ENCODE measurements around the gene KAZN. TPM values are rescaled to one million over a fixed set of nuclear protein-coding genes. Genes with fewer than 3 reads are reported as not detected.

KAZN gene
- polyA plus RNA-seq, 1 of the 3 experiments (the other 2 are of a cell fraction), result 6.8 TPM

GRCh38 chr1:15042866-15043265 is 444.4 kb downstream of the KAZN start:
- Histone ChIP-seq H3K4me2 (no peak overlapping the region), H2AFZ (ENCODE audit: low read depth) (no peak overlapping the region), H3K36me3 (replicated peaks in 1 of 2; ENCODE audit: control insufficient read depth in 1 of 2, insufficient read depth in 2 of 2, low read length in 1 of 2) (no peaks in the 10 kb centered on the region), H3K9me2 (no peaks in the 10 kb centered on the region), H3K9ac (no peak overlapping the region), H3K4me3 (ENCODE audit: low read depth in 2 of 2, low read length in 1 of 2) (no peak overlapping the region), H3K79me2 (ENCODE audit: insufficient read depth) (no peaks in the 10 kb centered on the region), H3K27ac (ENCODE audit: low read depth in 2 of 2, low read length in 1 of 2) (no peak overlapping the region), H4K20me1 (ENCODE audit: insufficient read depth) (no peaks in the 10 kb centered on the region; the same call in 1 of the 2 replicates), H3K9me3 (no peaks in the 10 kb centered on the region), H3K27me3 (ENCODE audit: insufficient read depth) (no peaks in the 10 kb centered on the region), H3K4me1 (ENCODE audit: control insufficient read depth in 1 of 2, insufficient read depth in 2 of 2, low read depth in 1 of 2, low read length in 1 of 2) (peaks cover 0 to 3% of the 10 kb centered on the region in 2 experiments; a peak in 1 of 4 replicates), H3F3A (replicated peaks; ENCODE audit: insufficient read depth) (no peaks in the 10 kb centered on the region)
- DNase-seq, result no peak
- 98% methylated on average over 7 of the region's 8 CpGs for WGBS (ENCODE audit: low lambda C conversion rate)
- CTCF ChIA-PET, result interaction anchor here (1.1 to 3.1 kb wide), 2 partner anchors 15 to 929 kb away, joined by 3 to 16 read pairs; no protein-coding TSS in a partner anchor
- POLR2A ChIA-PET, result no interaction called here
- TF ChIP-seq ZBTB33 (IDR thresholded peaks at IDR 0.05; ENCODE audit: borderline replicate concordance, low read depth), result no peak
- TF ChIP-seq TEAD4 (IDR thresholded peaks at IDR 0.05; ENCODE audit: borderline replicate concordance, insufficient read depth), result no peak
- TF ChIP-seq, protein P1, sequence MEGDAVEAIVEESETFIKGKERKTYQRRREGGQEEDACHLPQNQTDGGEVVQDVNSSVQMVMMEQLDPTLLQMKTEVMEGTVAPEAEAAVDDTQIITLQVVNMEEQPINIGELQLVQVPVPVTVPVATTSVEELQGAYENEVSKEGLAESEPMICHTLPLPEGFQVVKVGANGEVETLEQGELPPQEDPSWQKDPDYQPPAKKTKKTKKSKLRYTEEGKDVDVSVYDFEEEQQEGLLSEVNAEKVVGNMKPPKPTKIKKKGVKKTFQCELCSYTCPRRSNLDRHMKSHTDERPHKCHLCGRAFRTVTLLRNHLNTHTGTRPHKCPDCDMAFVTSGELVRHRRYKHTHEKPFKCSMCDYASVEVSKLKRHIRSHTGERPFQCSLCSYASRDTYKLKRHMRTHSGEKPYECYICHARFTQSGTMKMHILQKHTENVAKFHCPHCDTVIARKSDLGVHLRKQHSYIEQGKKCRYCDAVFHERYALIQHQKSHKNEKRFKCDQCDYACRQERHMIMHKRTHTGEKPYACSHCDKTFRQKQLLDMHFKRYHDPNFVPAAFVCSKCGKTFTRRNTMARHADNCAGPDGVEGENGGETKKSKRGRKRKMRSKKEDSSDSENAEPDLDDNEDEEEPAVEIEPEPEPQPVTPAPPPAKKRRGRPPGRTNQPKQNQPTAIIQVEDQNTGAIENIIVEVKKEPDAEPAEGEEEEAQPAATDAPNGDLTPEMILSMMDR (IDR thresholded peaks at IDR 0.05), result no peak
- no peak for TF ChIP-seq MAX (IDR thresholded peaks at IDR 0.05; ENCODE audit: low read depth)
- TF ChIP-seq, protein P2, sequence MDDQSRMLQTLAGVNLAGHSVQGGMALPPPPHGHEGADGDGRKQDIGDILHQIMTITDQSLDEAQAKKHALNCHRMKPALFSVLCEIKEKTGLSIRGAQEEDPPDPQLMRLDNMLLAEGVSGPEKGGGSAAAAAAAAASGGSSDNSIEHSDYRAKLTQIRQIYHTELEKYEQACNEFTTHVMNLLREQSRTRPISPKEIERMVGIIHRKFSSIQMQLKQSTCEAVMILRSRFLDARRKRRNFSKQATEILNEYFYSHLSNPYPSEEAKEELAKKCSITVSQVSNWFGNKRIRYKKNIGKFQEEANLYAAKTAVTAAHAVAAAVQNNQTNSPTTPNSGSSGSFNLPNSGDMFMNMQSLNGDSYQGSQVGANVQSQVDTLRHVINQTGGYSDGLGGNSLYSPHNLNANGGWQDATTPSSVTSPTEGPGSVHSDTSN (IDR thresholded peaks at IDR 0.05), result no peak
- no peak for TF ChIP-seq USF2 (IDR thresholded peaks at IDR 0.05; ENCODE audit: borderline replicate concordance, low read depth, low read length)
- TF ChIP-seq TAF1 (IDR thresholded peaks at IDR 0.05; ENCODE audit: borderline replicate concordance, low read depth, low read length), result no peak
- TF ChIP-seq RXRA (IDR thresholded peaks at IDR 0.05; ENCODE audit: borderline replicate concordance, low read depth), result no peak
- no peak for TF ChIP-seq NRF1 (IDR thresholded peaks at IDR 0.05; ENCODE audit: low read depth, low read length)
- TF ChIP-seq GATA2 (CRISPR knock-in tag; IDR thresholded peaks at IDR 0.05), result no peak
- no peak for TF ChIP-seq ELF1 (IDR thresholded peaks at IDR 0.05)
- no peak for TF ChIP-seq GABPA (IDR thresholded peaks at IDR 0.05; ENCODE audit: low read depth)
- no peak for TF ChIP-seq NFIC (IDR thresholded peaks at IDR 0.05; ENCODE audit: borderline replicate concordance)
- TF ChIP-seq, protein P3, sequence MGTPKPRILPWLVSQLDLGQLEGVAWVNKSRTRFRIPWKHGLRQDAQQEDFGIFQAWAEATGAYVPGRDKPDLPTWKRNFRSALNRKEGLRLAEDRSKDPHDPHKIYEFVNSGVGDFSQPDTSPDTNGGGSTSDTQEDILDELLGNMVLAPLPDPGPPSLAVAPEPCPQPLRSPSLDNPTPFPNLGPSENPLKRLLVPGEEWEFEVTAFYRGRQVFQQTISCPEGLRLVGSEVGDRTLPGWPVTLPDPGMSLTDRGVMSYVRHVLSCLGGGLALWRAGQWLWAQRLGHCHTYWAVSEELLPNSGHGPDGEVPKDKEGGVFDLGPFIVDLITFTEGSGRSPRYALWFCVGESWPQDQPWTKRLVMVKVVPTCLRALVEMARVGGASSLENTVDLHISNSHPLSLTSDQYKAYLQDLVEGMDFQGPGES (IDR thresholded peaks at IDR 0.05; ENCODE audit: low read depth, low read length), result no peak
